AG09319 (cell line): ENCODE data around the gene HIVEP2.

ENCODE experiments used
- DNase-seq: peaks from one replicate; pipeline ENCODE4 v3.0.0-alpha.2; 2010; ENCODE audit warnings: low read depth; ENCODE audit errors: extremely low read depth
- CTCF ChIP-seq: IDR thresholded peaks from 2 replicates; pipeline ENCODE4 v1.5.1; 2011; ENCODE audit warnings: low read depth, mild to moderate bottlenecking, inconsistent platforms, low read length, moderate library complexity

HIVEP2 gene

GRCh38 chr6:142744836-142745235 is 200.1 kb downstream of the HIVEP2 start:
- no peak for DNase-seq
- no peak for TF ChIP-seq CTCF

- TF ChIP-seq CTCF, result no peak
- no peak for DNase-seq
Observed at GRCh38 chr6:142740449-142740848, 204.5 kb downstream of the HIVEP2 start.

- no peak for DNase-seq
- TF ChIP-seq CTCF, result no peak
Observed at GRCh38 chr6:142738731-142739130, 206.2 kb downstream of the HIVEP2 start.

GRCh38 chr6:142738035-142738396 is 207.0 kb downstream of the HIVEP2 start:
- no peak for TF ChIP-seq CTCF
- no peak for DNase-seq

GRCh38 chr6:142737368-142738034 is 207.5 kb downstream of the HIVEP2 start:
- no peak for DNase-seq
- no peak for TF ChIP-seq CTCF

GRCh38 chr6:142735204-142735603 is 209.8 kb downstream of the HIVEP2 start:
- TF ChIP-seq CTCF, result no peak
- no peak for DNase-seq

- TF ChIP-seq CTCF, result no peak
- no peak for DNase-seq
Observed at GRCh38 chr6:142732790-142733189, 212.2 kb downstream of the HIVEP2 start.
